Measurements from ENCODE around the gene NTN1. TPM values are rescaled to one million over a fixed set of nuclear protein-coding genes. Genes with fewer than 3 reads are reported as not detected.

Gene NTN1
- total and polyA plus RNA-seq, 2 donors from 2014 or later: 1.8 TPM

DNA sequence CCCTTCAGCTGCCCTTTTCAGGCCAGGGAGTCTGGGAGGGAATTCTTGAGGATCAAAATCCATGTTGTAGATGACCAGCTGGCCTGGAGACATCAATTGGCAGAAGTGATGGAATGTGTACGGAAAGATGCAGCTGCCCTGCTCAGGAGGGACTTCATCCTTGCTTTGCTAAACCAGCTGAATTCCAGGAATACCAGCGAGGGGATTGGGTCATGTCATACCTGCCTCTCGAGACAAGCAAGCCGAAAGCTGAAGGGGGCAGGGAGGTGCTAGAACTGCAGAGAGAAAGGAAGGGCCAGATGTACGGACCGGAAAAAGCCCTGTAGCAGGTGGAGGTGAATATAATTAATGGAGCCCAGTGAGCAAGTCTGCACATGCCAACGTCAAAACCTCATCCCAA lies 25.6 kb upstream of the NTN1 start:
- H3K36me3 ChIP-seq (ENCODE audit: control insufficient read depth in 2 of 3, insufficient read depth in 3 of 3, low read length in 3 of 3): no peaks in the 10 kb centered on the region
- H3K9ac ChIP-seq (ENCODE audit: low read length in 3 of 3): no peak overlapping the region
- no peaks in the 10 kb centered on the region for H3K27me3 ChIP-seq (ENCODE audit: control insufficient read depth, insufficient read depth, low read length)
- no peak overlapping the region for H3K27ac ChIP-seq (ENCODE audit: low read depth in 2 of 2, low read length in 2 of 2)
- intact Hi-C loops (cut with DNase I): no loop called here
- peaks cover 0 to 2% (median 0%) of the 10 kb centered on the region in 3 donors for H3K9me3 ChIP-seq (ENCODE audit: control insufficient read depth in 2 of 3, insufficient read depth in 1 of 3, low read length in 3 of 3)
- H3K4me3 ChIP-seq (ENCODE audit: low read length in 3 of 3): no peak overlapping the region
- no peak for FAIRE-seq
- TF ChIP-seq, protein P1, sequence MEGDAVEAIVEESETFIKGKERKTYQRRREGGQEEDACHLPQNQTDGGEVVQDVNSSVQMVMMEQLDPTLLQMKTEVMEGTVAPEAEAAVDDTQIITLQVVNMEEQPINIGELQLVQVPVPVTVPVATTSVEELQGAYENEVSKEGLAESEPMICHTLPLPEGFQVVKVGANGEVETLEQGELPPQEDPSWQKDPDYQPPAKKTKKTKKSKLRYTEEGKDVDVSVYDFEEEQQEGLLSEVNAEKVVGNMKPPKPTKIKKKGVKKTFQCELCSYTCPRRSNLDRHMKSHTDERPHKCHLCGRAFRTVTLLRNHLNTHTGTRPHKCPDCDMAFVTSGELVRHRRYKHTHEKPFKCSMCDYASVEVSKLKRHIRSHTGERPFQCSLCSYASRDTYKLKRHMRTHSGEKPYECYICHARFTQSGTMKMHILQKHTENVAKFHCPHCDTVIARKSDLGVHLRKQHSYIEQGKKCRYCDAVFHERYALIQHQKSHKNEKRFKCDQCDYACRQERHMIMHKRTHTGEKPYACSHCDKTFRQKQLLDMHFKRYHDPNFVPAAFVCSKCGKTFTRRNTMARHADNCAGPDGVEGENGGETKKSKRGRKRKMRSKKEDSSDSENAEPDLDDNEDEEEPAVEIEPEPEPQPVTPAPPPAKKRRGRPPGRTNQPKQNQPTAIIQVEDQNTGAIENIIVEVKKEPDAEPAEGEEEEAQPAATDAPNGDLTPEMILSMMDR (IDR thresholded peaks at IDR 0.05; ENCODE audit: borderline replicate concordance, extremely low read depth, insufficient read depth): no peak
- DNase-seq: peak in 1 of 5 donors; percentile 13
- H3K4me1 ChIP-seq (ENCODE audit: control insufficient read depth in 2 of 3, insufficient read depth in 2 of 3, low read depth in 1 of 3, low read length in 3 of 3): no peaks in the 10 kb centered on the region

DNA sequence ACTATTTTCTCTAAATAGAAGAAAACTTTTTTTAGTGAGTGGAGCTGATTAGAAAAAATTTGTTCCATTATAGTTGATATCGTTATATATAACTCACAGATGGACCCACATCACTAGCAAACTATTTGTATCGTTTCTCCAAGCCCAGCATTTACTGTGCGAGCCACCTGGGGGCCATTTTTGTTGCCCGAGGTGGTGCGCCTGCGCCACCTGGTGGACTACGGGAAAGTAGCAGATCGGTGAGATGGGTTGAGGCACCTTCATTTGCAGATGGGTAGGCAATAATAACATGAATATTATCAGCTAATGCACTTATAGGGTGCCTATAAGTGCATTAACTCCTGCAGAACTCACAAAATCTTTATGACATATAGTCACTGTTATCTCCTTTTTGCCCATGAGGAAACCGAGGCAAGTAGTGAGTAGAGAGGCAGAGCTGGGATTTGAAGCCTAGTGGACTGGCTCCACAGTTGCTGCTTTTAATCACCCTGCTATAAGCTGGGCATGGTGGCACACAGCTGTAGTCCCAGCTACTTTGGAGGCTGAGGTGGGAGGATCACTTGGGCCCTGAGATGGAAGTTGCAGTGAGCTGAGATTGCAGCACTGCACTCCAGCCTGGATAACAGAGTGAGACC lies 23.2 kb upstream of the NTN1 start:
- Histone ChIP-seq H3K9ac (ENCODE audit: low read length in 3 of 3) (no peak overlapping the region), H3K4me3 (ENCODE audit: low read length in 3 of 3) (no peak overlapping the region), H3K36me3 (ENCODE audit: control insufficient read depth in 2 of 3, insufficient read depth in 3 of 3, low read length in 3 of 3) (no peaks in the 10 kb centered on the region), H3K27ac (ENCODE audit: low read depth in 2 of 2, low read length in 2 of 2) (no peak overlapping the region), H3K9me3 (ENCODE audit: control insufficient read depth in 2 of 3, insufficient read depth in 1 of 3, low read length in 3 of 3) (peaks cover 0 to 2% (median 0%) of the 10 kb centered on the region in 3 donors), H3K27me3 (ENCODE audit: control insufficient read depth, insufficient read depth, low read length) (peaks cover 6% of the 10 kb centered on the region), H3K4me1 (ENCODE audit: control insufficient read depth in 2 of 3, insufficient read depth in 2 of 3, low read depth in 1 of 3, low read length in 3 of 3) (peaks cover 0 to 4% (median 2%) of the 10 kb centered on the region in 3 donors)
- intact Hi-C loops (cut with DNase I): no loop called here
- FAIRE-seq (no peak), DNase-seq (peak in 2 of 5 donors; percentile 49 to 53)
- TF ChIP-seq, protein P1 (IDR thresholded peaks at IDR 0.05; ENCODE audit: borderline replicate concordance, extremely low read depth, insufficient read depth): peak; percentile 71

DNA sequence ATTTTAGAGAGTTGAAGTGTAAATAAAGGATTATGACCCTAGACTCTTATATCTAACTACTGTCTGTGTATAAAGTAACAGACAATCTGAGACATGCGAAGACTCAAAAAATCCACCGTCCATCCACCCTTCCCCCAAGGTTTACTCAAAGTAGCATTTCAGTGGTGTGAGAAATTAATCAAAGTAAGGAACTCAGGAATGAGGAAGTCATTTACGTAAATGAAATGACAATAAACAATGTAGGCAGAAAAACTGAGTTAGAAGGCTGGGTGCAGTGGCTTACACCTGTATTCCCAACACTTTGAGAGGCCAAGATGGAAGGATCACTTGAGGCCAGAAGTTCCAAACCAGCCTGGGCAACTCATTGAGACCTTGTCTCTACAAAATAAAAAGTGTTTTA lies 19.8 kb upstream of the NTN1 start:
- intact Hi-C loops (cut with DNase I): no loop called here
- Histone ChIP-seq H3K27me3 (ENCODE audit: control insufficient read depth, insufficient read depth, low read length) (peaks cover 26% of the 10 kb centered on the region), H3K36me3 (ENCODE audit: control insufficient read depth in 2 of 3, insufficient read depth in 3 of 3, low read length in 3 of 3) (no peaks in the 10 kb centered on the region), H3K4me1 (ENCODE audit: control insufficient read depth in 2 of 3, insufficient read depth in 2 of 3, low read depth in 1 of 3, low read length in 3 of 3) (peaks cover 0 to 4% (median 2%) of the 10 kb centered on the region in 3 donors), H3K4me3 (ENCODE audit: low read length in 3 of 3) (no peak overlapping the region), H3K9ac (ENCODE audit: low read length in 3 of 3) (no peak overlapping the region), H3K27ac (ENCODE audit: low read depth in 2 of 2, low read length in 2 of 2) (no peak overlapping the region), H3K9me3 (ENCODE audit: control insufficient read depth in 2 of 3, insufficient read depth in 1 of 3, low read length in 3 of 3) (peaks cover 0 to 2% (median 0%) of the 10 kb centered on the region in 3 donors)
- TF ChIP-seq, protein P1 (IDR thresholded peaks at IDR 0.05; ENCODE audit: borderline replicate concordance, extremely low read depth, insufficient read depth): no peak
- FAIRE-seq (no peak), DNase-seq (no peak)
